Mucosa of descending colon (tissue), 3 donors: ENCODE measurements around the gene SPSB1. TPM values are rescaled to one million over a fixed set of nuclear protein-coding genes. Genes with fewer than 3 reads are reported as not detected.

ENCODE experiments used
- ATAC-seq: fragments of 200-7000 bp; cut with Tn5 transposase; one replicate; pipeline ENCODE4 v1.9.1; 2020; ENCODE audit warnings: mild to moderate bottlenecking, moderate library complexity
- DNase-seq, 3 donors: peaks; one replicate each; pipeline ENCODE4 v3.0.0-alpha.2; 2020
- H3K36me3 ChIP-seq: fragments of 200-600 bp; one replicate; pipeline ENCODE4 v1.8.0; 2021; ENCODE audit warnings: low read depth, mild to moderate bottlenecking
- H3K4me1 ChIP-seq: fragments of 200-600 bp; one replicate; pipeline ENCODE4 v1.8.0; 2021; ENCODE audit warnings: low read depth, mild to moderate bottlenecking
- H3K4me3 ChIP-seq: fragments of 200-600 bp; one replicate; pipeline ENCODE4 v1.8.0; 2021; ENCODE audit warnings: mild to moderate bottlenecking
- H3K9me3 ChIP-seq: fragments of 200-600 bp; one replicate; pipeline ENCODE4 v1.8.0; 2021; ENCODE audit warnings: mild to moderate bottlenecking
- CTCF ChIP-seq: fragments of 200-600 bp; IDR thresholded peaks from one replicate; pipeline ENCODE4 v1.8.0; 2022; ENCODE audit warnings: antibody characterized with exemption, mild to moderate bottlenecking
- intact Hi-C, 2 donors: fragments of 100-400 bp; cut with DNase I in 1 of 2; cut with micrococcal nuclease in 1 of 2; formaldehyde crosslinking; loops; one replicate each; pipeline versions ENCODE4 v1.11.0 to v1.11.1; 2022; cut with DNase I, micrococcal nuclease
- total RNA-seq, 3 donors: library from RNA; stranded (reverse); fragmentation: NEBNext Ultra II Directional in 2 of 3; extraction: Animal tissue kit (Norgen Biotek cat#: 25700) in 2 of 3; gene quantifications; one replicate each; pipeline versions ENCODE4 v1.2.1 to v1.2.4, GENCODE V29; 2021 to 2023
- donor health status: DM: no; HTN: no; CAD: no; lungs with moderate emphysema.
- donor health status: DM: no; HTN: no; CAD: no.
- donor health status: DM: no; HTN: yes; CAD: no.

Gene SPSB1
- total RNA-seq, 3 donors from 2014 or later, result 22.1 to 35.5 (median 26.1) TPM

DNA sequence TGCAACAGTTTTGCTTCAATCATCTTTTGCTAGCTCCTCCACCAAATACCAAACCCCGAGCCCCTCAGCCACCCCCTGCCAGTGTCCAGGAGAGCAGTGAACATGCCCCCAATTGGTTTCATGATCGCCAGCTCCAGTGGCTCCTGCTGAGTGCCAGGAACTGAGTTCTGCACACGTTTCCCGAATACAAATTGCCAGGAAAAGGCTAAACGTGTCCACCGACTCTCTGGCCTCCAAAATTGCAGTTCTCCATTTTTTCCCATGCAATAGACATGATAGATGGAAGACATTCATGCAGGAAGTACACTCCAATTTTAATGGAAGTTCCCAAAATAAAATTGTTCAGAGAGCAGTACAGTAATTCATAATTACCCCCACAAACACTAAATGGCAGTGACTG is 101.3 kb downstream of the SPSB1 start:
- intact Hi-C loops, result no loop called here
- Histone ChIP-seq H3K36me3 (no peaks in the 10 kb centered on the region), H3K9me3 (no peaks in the 10 kb centered on the region), H3K4me3 (no peak overlapping the region), H3K4me1 (no peaks in the 10 kb centered on the region)
- ATAC-seq (no peak), DNase-seq (no peak)
- no peak for TF ChIP-seq CTCF

- Histone ChIP-seq H3K36me3 (no peaks in the 10 kb centered on the region), H3K4me3 (no peak overlapping the region), H3K4me1 (peaks cover 2% of the 10 kb centered on the region), H3K9me3 (no peaks in the 10 kb centered on the region)
- ATAC-seq (no peak), DNase-seq (no peak)
- intact Hi-C loops, result no loop called here
- TF ChIP-seq CTCF, result no peak
Measured at GRCh38 chr1:9395018-9395417, 102.3 kb downstream of the SPSB1 start.

GRCh38 chr1:9397047-9397446 is 104.4 kb downstream of the SPSB1 start:
- Histone ChIP-seq H3K4me3 (no peak overlapping the region), H3K36me3 (no peaks in the 10 kb centered on the region), H3K9me3 (no peaks in the 10 kb centered on the region), H3K4me1 (peaks cover 12% of the 10 kb centered on the region)
- DNase-seq, result no peak
- TF ChIP-seq CTCF, result no peak
- intact Hi-C loops, result no loop called here
- ATAC-seq, result no peak

DNA sequence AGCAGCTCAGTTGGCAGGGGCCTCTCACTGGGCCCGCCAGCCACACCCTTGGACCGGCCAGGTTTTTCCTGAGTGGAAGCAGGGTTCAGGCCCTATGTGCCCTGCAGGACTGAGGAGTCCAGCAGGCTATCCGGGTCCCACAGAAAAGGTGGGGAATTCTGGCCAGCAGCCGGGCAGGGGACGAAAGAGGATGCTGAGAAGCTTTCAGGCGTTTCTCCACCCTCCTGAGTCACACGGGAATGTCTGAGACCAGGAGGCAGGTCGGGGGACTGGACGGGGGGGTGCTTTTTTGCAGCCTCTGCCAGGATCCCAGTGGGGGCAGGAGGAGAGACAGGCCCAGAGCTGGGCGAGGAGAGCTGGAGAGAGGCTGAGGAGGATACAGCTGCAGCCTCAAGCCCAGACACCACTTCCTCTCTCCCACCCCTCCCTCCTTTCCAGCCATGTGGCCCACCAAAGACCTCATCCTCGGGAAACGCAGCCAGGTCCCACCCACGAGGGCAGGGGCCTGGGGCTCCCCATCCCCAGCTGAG is 105.4 kb downstream of the SPSB1 start:
- intact Hi-C loops, result no loop called here
- Histone ChIP-seq H3K36me3 (no peaks in the 10 kb centered on the region), H3K4me3 (no peak overlapping the region), H3K4me1 (peaks cover 12% of the 10 kb centered on the region), H3K9me3 (no peaks in the 10 kb centered on the region)
- DNase-seq (no peak), ATAC-seq (no peak)
- TF ChIP-seq CTCF, result no peak

DNA sequence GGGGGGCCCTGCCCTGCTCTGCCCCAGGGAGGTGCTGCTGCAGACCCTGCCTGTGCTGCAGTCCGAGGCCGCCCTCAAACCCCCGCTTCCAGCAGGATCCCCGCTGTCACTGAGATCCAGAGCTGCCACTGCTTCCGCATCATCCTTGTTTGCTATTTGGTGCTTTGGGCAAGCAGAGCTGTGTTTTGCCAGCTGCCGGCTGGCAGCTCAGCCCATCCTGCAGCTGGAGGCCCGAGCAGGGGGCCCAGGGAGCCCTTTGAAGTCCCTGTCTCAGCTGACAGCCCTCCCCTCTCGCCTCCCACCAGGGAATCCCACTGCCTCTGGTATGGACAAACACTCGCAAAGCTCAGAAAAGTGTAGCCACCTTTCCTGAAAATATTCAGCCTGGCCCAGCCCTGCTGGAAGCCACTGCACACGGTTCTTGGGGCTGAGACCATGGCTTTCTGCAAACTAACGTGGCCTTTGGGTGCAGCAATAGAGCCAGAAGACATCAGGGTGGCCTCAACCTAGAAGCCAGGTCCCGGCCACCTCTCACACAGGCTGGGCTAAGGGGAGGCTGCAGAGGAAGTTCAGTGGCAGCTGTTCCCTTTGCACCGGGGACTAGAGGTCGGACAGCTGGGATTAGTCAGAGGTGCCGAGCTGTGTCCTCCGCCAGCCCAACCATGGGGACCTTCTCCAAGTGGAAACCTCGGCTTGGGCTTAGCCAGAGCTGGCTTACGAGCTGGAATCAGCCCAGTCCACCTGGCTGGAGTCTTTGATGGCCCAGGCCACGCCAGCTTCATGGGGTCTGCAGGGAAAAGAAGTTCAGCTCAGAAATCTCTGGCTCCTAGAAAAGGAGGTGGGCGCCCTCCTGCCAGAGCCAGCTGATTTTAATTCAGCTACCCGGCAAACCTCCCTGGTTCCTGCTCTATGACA is 107.1 kb downstream of the SPSB1 start:
- no peaks in the 10 kb centered on the region for H3K9me3 ChIP-seq
- TF ChIP-seq CTCF, result no peak
- no peaks in the 10 kb centered on the region for H3K36me3 ChIP-seq
- intact Hi-C loops, result no loop called here
- peaks cover 12% of the 10 kb centered on the region for H3K4me1 ChIP-seq
- H3K4me3 ChIP-seq, result no peak overlapping the region
- ATAC-seq (peak; percentile 44), DNase-seq (peak in 1 of 3 donors; percentile 20)
